Parathyroid adenoma (tissue), 2 donors: Measurements from ENCODE around the gene TERT.

Experiments used
- H2AFZ ChIP-seq: fragments of 300-600 bp; sonication (generic); one replicate; pipeline ENCODE4 v1.7.0; 2017; ENCODE audit warnings: antibody characterized with exemption, mild to moderate bottlenecking
- H3K27ac ChIP-seq: fragments of 300-600 bp; sonication (generic); one replicate; pipeline ENCODE4 v1.7.0; 2017
- H3K27me3 ChIP-seq: fragments of 300-600 bp; sonication (generic); one replicate; pipeline ENCODE4 v1.7.0; 2017; ENCODE audit warnings: low read length; ENCODE audit not compliant: control insufficient read depth, insufficient read depth
- H3K36me3 ChIP-seq: fragments of 300-600 bp; sonication (generic); one replicate; pipeline ENCODE4 v1.7.0; 2017; ENCODE audit warnings: low read length; ENCODE audit not compliant: control insufficient read depth, insufficient read depth
- H3K4me1 ChIP-seq: fragments of 300-600 bp; sonication (generic); one replicate; pipeline ENCODE4 v1.7.0; 2017; ENCODE audit warnings: control low read depth
- H3K4me2 ChIP-seq: fragments of 300-600 bp; sonication (generic); one replicate; pipeline ENCODE4 v1.7.0; 2017; ENCODE audit warnings: low read length
- H3K4me3 ChIP-seq: fragments of 300-600 bp; sonication (generic); one replicate; pipeline ENCODE4 v1.7.0; 2017; ENCODE audit warnings: low read depth, low read length
- H3K79me2 ChIP-seq: fragments of 300-600 bp; sonication (generic); one replicate; pipeline ENCODE4 v1.7.0; 2017; ENCODE audit warnings: control low read depth
- H3K9ac ChIP-seq: fragments of 300-600 bp; sonication (generic); one replicate; pipeline ENCODE4 v1.7.0; 2017; ENCODE audit warnings: mild to moderate bottlenecking
- H3K9me3 ChIP-seq: fragments of 300-600 bp; sonication (generic); one replicate; pipeline ENCODE4 v1.7.0; 2017; ENCODE audit warnings: low read length; ENCODE audit not compliant: control insufficient read depth
- CTCF ChIP-seq: fragments of 300-600 bp; sonication (generic); IDR thresholded peaks from one replicate; pipeline ENCODE4 v1.7.0; 2017; ENCODE audit warnings: antibody characterized with exemption, mild to moderate bottlenecking
- donor health status: primary hyperparathyroidism.

Gene TERT

DNA sequence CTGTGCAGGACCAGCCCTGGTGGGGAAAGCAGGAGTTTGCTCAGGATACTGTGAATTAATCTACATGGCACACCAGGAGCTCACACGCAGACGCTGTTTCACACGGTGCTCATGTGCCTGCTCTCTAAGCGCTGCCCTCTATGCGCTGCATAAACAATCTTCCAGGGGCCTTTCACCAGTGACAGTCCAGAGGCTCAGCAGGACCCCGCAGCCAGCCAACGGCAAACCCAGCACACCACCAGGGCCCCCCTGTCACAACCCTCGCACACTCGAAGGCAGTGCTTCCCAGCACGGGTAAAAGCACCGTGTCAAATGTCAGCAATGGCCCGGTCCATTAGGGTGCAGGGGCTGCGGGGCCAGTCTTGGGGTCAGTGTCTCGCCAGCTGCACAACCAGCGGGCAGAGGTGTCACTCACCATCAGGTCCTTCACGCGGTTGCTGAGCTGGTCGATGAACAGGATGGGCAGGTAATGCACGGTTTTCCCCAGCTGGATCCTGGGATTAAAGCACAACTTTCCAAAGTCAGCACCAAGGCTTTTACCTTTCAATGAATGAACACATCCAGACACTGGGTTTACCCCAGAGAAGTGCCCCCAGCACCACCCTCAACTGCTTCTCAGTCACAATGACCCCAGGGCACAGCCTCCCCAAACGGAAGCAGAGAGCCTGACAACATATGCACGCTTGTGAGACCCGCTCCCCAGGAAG lies 42.8 kb upstream of the TERT start:
- Histone ChIP-seq H3K4me2 (no peak overlapping the region), H3K4me3 (no peak overlapping the region), H2AFZ (no peak overlapping the region), H3K27me3 (no peaks in the 10 kb centered on the region), H3K4me1 (no peaks in the 10 kb centered on the region), H3K9me3 (no peaks in the 10 kb centered on the region), H3K9ac (no peak overlapping the region), H3K79me2 (peaks cover 2% of the 10 kb centered on the region), H3K27ac (no peak overlapping the region), H3K36me3 (no peaks in the 10 kb centered on the region)
- no peak for TF ChIP-seq CTCF

- H3K9me3 ChIP-seq = no peaks in the 10 kb centered on the region
- no peak overlapping the region for H3K9ac ChIP-seq
- H3K4me3 ChIP-seq = no peak overlapping the region
- no peaks in the 10 kb centered on the region for H3K27me3 ChIP-seq
- no peaks in the 10 kb centered on the region for H3K4me1 ChIP-seq
- H3K79me2 ChIP-seq = peaks cover 2% of the 10 kb centered on the region
- no peak overlapping the region for H3K27ac ChIP-seq
- H2AFZ ChIP-seq = no peak overlapping the region
- no peak for TF ChIP-seq CTCF
- no peak overlapping the region for H3K4me2 ChIP-seq
- no peaks in the 10 kb centered on the region for H3K36me3 ChIP-seq
Measured at GRCh38 chr5:1336749-1337488, 42.1 kb upstream of the TERT start.

DNA sequence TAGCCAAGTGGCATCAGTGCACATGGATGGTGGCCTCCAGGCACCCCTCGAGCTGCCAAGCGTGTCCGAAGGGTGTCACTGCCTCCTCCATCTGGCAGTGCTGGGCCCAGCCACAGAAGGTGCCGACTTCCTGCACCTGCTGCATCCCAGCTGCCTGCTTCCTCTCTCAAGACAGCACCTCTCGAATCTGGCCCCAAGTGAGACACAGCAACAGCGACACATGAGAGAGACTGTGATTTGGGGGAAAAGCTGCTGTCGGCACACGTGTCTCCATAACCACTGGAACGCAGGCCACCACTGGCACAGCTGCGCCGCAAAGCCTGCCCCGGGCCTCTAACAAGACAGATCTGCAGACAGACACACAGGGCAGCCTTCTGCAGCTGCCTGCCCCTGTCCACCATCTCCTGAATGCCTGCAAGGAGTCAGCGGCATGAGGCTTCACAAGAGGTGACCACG lies 41.3 kb upstream of the TERT start:
- no peak overlapping the region for H3K9ac ChIP-seq
- no peak for TF ChIP-seq CTCF
- H3K27ac ChIP-seq = no peak overlapping the region
- no peak overlapping the region for H3K4me2 ChIP-seq
- H3K4me3 ChIP-seq = no peak overlapping the region
- H3K27me3 ChIP-seq = no peaks in the 10 kb centered on the region
- no peaks in the 10 kb centered on the region for H3K9me3 ChIP-seq
- no peak overlapping the region for H2AFZ ChIP-seq
- H3K79me2 ChIP-seq = peaks cover 2% of the 10 kb centered on the region
- no peaks in the 10 kb centered on the region for H3K36me3 ChIP-seq
- H3K4me1 ChIP-seq = no peaks in the 10 kb centered on the region

GRCh38 chr5:1335540-1336095 lies 40.8 kb upstream of the TERT start:
- no peaks in the 10 kb centered on the region for H3K36me3 ChIP-seq
- TF ChIP-seq CTCF = no peak
- no peak overlapping the region for H2AFZ ChIP-seq
- H3K79me2 ChIP-seq = peaks cover 2% of the 10 kb centered on the region
- no peak overlapping the region for H3K4me3 ChIP-seq
- H3K9ac ChIP-seq = no peak overlapping the region
- no peak overlapping the region for H3K4me2 ChIP-seq
- no peaks in the 10 kb centered on the region for H3K9me3 ChIP-seq
- no peak overlapping the region for H3K27ac ChIP-seq
- no peaks in the 10 kb centered on the region for H3K27me3 ChIP-seq
- H3K4me1 ChIP-seq = no peaks in the 10 kb centered on the region
